ENCODE results near the gene NLRP5. TPM values are rescaled to one million over a fixed set of nuclear protein-coding genes. Genes with fewer than 3 reads are reported as not detected.

NLRP5 gene
- total and polyA plus RNA-seq, 2 of the 8 experiments (the other 6 are each of a cell fraction or from before 2014, with no cell fraction given) = not detected

DNA sequence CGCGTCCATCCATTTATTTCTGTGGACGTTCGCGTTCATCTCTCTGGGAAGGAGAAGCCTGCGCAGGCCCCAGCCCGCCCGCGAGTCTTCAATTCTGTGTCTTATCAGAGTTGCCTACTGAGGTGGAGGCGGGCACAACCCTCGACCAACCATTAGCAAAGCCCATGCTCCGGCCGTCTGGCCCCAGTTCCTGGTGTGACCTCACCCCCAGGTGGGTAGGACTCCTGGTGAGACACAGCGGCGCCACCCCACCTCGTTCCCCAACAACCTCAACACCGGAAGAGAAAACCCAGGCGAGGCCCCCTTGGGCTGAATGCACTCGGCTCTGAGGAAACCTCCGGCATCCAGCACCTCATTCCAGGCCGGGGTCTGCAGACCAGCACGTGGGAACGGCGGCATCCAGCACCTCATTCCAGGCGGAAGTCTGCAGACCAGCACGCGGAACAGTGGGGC is 119.8 kb downstream of the NLRP5 start:
- no peak for FAIRE-seq
- Histone ChIP-seq H2BK15ac (ENCODE audit: low read length) (no peak overlapping the region), H3K14ac (ENCODE audit: insufficient read length) (no peak overlapping the region), H3K9ac (replicated peaks in 1 of 4; ENCODE audit: extremely low read depth in 1 of 4, low read depth in 3 of 4, low read length in 3 of 4) (no peak overlapping the region), H3K4me3 (ENCODE audit: extremely low read depth in 1 of 4, insufficient read depth in 2 of 4, low read depth in 3 of 4, low read length in 4 of 4) (no peak overlapping the region), H2AFZ (ENCODE audit: low read length) (no peak overlapping the region), H3K23ac (ENCODE audit: insufficient read length) (no peak overlapping the region), H3K27ac (ENCODE audit: low read depth, low read length) (no peak overlapping the region), H3K23me2 (ENCODE audit: low read depth, low read length) (no peaks in the 10 kb centered on the region), H3K79me2 (ENCODE audit: control insufficient read depth in 1 of 2, insufficient read depth in 2 of 2, low read length in 2 of 2) (peaks cover 26 to 88% of the 10 kb centered on the region in 2 experiments), H3K27me3 (replicated peaks in 1 of 4; ENCODE audit: control insufficient read depth in 3 of 4, extremely low read depth in 1 of 4, insufficient read depth in 3 of 4, low read length in 3 of 4) (no peaks in the 10 kb centered on the region; a peak in 1 of 7 replicates), H2AK5ac (ENCODE audit: low read depth, low read length) (no peak overlapping the region), H3K18ac (ENCODE audit: extremely low read depth, low read length) (no peak overlapping the region), H3K4ac (replicated peaks; ENCODE audit: insufficient read length, low read depth, low read length) (no peak overlapping the region), H2BK20ac (ENCODE audit: low read length) (no peak overlapping the region), H2BK12ac (ENCODE audit: low read depth, low read length) (no peak overlapping the region), H2BK5ac (ENCODE audit: low read depth, low read length) (0 out of 2 replicates have a peak overlapping the region, but pooled peaks have one; percentile 35), H3K36me3 (ENCODE audit: control insufficient read depth in 2 of 4, insufficient read depth in 4 of 4, low read length in 3 of 4) (peaks cover 2 to 6% (median 3%) of the 10 kb centered on the region in 4 experiments; a peak in 6 of 8 replicates), H3K9me3 (ENCODE audit: insufficient read depth in 2 of 2, low read depth in 1 of 2, low read length in 1 of 2) (no peaks in the 10 kb centered on the region), H3K56ac (replicated peaks; ENCODE audit: insufficient read length, low read depth, low read length) (no peak overlapping the region), H3K79me1 (ENCODE audit: low read depth, low read length) (peaks cover 10% of the 10 kb centered on the region), H2BK120ac (replicated peaks; ENCODE audit: low read depth, low read length) (no peak overlapping the region), H4K91ac (replicated peaks; ENCODE audit: insufficient read length, low read length) (no peak overlapping the region), H4K8ac (ENCODE audit: extremely low read depth, insufficient read depth, low read length) (peak overlapping the region; percentile 40; the same call in 1 of the 2 replicates), H3K4me1 (replicated peaks in 1 of 4; ENCODE audit: control insufficient read depth in 3 of 4, insufficient read depth in 4 of 4, low read length in 3 of 4) (peaks cover 0 to 33% (median 23%) of the 10 kb centered on the region in 4 experiments; a peak in 6 of 7 replicates), H3K4me2 (ENCODE audit: insufficient read depth in 1 of 2, low read depth in 2 of 2, low read length in 2 of 2) (no peak overlapping the region), H4K5ac (ENCODE audit: insufficient read length, low read depth, low read length) (no peak overlapping the region), H4K20me1 (replicated peaks in 1 of 2; ENCODE audit: control insufficient read depth in 1 of 2, insufficient read depth in 2 of 2, low read length in 2 of 2) (peaks cover 50 to 51% of the 10 kb centered on the region in 2 experiments)
- ChIA-PET CTCF (ENCODE audit: partially characterized antibody) (interaction anchor here (1.2 to 2.6 kb wide), 5 partner anchors 12 to 68 kb away, joined by 3 to 12 read pairs (median 5); partner anchors contain the start of gene ZNF444), POLR2A (ENCODE audit: partially characterized antibody) (interaction anchor here (2.0 to 6.0 kb wide), 2 partner anchors 13 to 41 kb away, joined by 5 to 51 read pairs; partner anchors contain the start of gene ZNF787)
- WGBS, 2 experiments (ENCODE audit: extremely low coverage in 1 of 2, insufficient coverage in 1 of 2, insufficient read length in 1 of 2, insufficient replicate concordance in 2 of 2, low coverage in 1 of 2, low lambda C conversion rate in 2 of 2, missing lambda C conversion rate in 1 of 2) = 87% methylated on average over 24 of the region's 27 CpGs; no CpG with 5 or more reads in 1 of the 2 experiments
- DNase-seq (ENCODE audit: low read depth in 1 of 2, low spot score in 2 of 2) = no peak
- TF ChIP-seq CHD2 (IDR thresholded peaks at IDR 0.05; ENCODE audit: low read length) (no peak), SAP30 (IDR thresholded peaks at IDR 0.05; ENCODE audit: insufficient read depth, insufficient replicate concordance, low read length) (no peak), SP1 (IDR thresholded peaks at IDR 0.05; ENCODE audit: low read depth, low read length) (no peak), POLR2A (IDR thresholded peaks at IDR 0.05; ENCODE audit: control extremely low read depth in 1 of 2, low read depth in 2 of 2, low read length in 2 of 2) (no peak), PHF8 (conservative IDR thresholded peaks at IDR 0.05; ENCODE audit: low read depth, low read length) (no peak), TEAD4 (IDR thresholded peaks at IDR 0.05; ENCODE audit: low read depth, low read length) (no peak), RBBP5 (IDR thresholded peaks at IDR 0.05; ENCODE audit: borderline replicate concordance, low read depth, low read length) (no peak), BCL11A (IDR thresholded peaks at IDR 0.05; ENCODE audit: low read depth in 2 of 2, low read length in 2 of 2) (no peak), TCF12 (IDR thresholded peaks at IDR 0.05; ENCODE audit: low read depth, low read length) (no peak)
- TF ChIP-seq, protein P1, sequence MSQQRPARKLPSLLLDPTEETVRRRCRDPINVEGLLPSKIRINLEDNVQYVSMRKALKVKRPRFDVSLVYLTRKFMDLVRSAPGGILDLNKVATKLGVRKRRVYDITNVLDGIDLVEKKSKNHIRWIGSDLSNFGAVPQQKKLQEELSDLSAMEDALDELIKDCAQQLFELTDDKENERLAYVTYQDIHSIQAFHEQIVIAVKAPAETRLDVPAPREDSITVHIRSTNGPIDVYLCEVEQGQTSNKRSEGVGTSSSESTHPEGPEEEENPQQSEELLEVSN (IDR thresholded peaks at IDR 0.05) = no peak
- TF ChIP-seq, protein P2, sequence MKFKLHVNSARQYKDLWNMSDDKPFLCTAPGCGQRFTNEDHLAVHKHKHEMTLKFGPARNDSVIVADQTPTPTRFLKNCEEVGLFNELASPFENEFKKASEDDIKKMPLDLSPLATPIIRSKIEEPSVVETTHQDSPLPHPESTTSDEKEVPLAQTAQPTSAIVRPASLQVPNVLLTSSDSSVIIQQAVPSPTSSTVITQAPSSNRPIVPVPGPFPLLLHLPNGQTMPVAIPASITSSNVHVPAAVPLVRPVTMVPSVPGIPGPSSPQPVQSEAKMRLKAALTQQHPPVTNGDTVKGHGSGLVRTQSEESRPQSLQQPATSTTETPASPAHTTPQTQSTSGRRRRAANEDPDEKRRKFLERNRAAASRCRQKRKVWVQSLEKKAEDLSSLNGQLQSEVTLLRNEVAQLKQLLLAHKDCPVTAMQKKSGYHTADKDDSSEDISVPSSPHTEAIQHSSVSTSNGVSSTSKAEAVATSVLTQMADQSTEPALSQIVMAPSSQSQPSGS (IDR thresholded peaks at IDR 0.05; ENCODE audit: low read length) = no peak
